Stromal cell of bone marrow (primary cell): Measurements from ENCODE around the gene DYNLT4.

Source experiments
- DNase-seq: peaks from one replicate; pipeline ENCODE4 v3.0.0-alpha.2; 2012; ENCODE audit warnings: low read depth

The DYNLT4 gene

GRCh38 chr1:44757420-44757819 lies 49.7 kb downstream of the DYNLT4 start:
- no peak for DNase-seq
